Stimulated activated naive CD8-positive, alpha-beta T cell treated with anti-CD3 and anti-CD28 coated beads, Interleukin-15, Interleukin-2, amounts not matched to agents 100 U/mL and 50 U/mL, for 24 hours (primary cell): Measurements from ENCODE around the gene KANK2.

Experiments used
- ATAC-seq: fragments of 150-1000 bp; cut with Tn5 transposase; one replicate; pipeline ENCODE4 v1.10.0; 2021
- DNase-seq: peaks from one replicate; pipeline ENCODE4 v3.0.0; 2021

Gene KANK2

GRCh38 chr19:11225815-11226214 lies 28.5 kb upstream of the KANK2 start:
- ATAC-seq, result no peak
- no peak for DNase-seq

DNA sequence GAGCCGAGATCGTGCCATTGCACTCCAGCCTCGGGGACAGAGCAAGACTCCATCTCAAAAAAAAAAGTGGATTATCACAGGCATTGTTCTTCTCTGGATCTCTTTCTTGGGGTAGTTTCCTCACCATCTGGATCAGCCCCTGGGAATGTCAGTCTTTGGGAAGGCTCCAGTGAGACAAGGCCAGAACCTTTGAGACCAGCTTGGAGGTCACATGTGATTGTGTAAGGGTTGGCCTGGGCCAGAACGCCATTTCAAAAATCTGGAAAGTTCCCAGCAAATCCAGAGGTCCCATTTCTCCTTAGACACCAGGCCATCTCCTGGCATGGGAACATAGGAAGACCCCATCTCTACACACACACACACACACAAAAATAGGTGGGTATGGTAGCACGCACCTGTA lies 27.8 kb upstream of the KANK2 start:
- DNase-seq (no peak), ATAC-seq (no peak)

GRCh38 chr19:11224429-11224828 lies 27.1 kb upstream of the KANK2 start:
- ATAC-seq (no peak), DNase-seq (no peak)

DNA sequence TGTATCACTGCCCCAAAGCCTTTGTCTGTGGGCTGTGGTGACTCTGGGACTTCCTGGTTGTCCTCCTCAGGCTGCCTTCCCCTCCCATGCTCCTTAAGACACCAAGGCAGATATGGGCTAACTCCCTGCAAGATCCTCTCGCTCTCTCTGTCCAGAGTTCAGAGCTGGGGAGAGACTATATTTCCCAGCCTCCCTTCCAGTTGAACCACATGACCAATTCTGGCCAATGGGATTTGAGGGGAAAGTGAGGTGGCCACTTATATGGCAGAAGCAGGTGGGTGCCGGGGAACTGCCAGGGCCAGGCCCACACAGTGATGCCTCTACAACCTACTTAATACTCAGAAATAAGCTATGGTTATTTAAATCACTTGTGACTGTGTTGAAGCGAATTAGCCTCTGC lies 25.9 kb upstream of the KANK2 start:
- no peak for DNase-seq
- ATAC-seq, result no peak

GRCh38 chr19:11221082-11221598 lies 23.8 kb upstream of the KANK2 start:
- no peak for DNase-seq
- no peak for ATAC-seq

GRCh38 chr19:11214387-11214786 lies 17.0 kb upstream of the KANK2 start:
- DNase-seq (no peak), ATAC-seq (no peak)

GRCh38 chr19:11210656-11210928 lies 13.2 kb upstream of the KANK2 start:
- DNase-seq (no peak), ATAC-seq (no peak)

DNA sequence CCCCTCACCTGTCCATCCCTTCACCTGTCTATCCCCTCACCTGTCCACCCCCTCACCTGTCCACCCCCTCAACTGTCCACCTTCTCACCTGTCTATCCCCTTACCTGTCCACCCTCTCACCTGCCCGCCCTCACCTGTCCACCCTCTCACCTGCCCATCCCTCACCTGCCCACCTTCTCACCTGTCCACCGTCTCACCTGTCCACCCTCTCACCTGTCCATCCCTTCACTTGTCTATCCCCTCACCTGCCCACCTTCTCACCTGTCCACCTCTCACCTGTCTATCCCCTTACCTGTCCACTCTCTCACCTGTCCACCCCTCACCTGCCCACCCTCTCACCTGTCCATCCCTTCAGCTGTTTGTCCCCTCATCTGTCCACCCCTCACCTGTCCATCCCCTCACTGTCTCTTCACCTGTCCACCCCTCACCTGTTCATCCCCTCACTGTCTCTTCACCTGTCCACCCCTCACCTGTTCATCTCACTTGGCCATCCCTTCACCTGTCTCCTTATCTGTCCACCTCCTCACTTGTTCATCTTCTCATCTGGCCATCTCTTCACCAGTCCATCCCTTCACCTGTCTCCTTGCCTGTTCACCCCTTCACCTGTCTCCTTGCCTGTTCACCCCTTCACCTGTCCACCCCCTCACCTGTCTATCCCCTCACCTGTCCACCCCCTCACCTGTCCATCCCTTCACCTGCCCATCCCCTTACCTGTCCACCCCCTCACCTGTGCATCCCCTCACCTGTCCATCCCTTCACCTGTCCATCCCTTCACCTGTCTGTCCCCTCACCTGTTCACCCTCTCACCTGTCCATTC lies 12.7 kb upstream of the KANK2 start:
- no peak for DNase-seq
- ATAC-seq, result no peak

- DNase-seq, result no peak
- ATAC-seq, result no peak
Measured at GRCh38 chr19:11208561-11209471, 11.5 kb upstream of the KANK2 start.

DNA sequence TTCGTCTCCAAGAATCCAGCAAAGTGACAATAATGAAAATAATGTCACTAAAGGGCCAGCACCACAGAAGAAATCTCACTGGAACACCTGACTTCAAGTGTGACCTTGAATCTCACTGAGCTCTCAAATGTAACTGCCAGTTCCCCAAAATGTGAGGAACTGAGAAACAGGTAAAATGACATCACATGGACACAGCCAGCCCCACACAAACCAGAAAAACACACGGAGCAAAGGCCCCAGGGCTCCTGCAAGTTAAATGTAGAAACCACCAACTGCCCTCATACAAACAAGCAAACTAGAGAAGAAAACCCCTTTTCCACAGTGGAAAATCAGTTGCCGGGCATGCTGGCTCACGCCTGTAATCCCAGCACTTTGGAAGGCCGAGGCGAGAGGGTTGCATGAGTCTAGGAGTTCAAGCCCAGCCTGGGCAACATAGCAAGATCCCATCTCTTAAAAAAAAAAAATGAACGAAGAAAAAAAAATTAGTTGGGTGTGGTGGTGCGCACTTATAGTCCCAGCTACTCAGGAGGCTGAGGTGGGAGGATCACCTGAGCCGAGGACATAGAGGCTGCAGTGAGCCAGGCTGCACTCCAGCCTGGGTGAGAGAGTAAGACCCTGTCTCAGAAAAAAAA lies 8.7 kb upstream of the KANK2 start:
- DNase-seq, result no peak
- ATAC-seq, result no peak

GRCh38 chr19:11204943-11205349 lies 7.6 kb upstream of the KANK2 start:
- no peak for DNase-seq
- ATAC-seq, result no peak

DNA sequence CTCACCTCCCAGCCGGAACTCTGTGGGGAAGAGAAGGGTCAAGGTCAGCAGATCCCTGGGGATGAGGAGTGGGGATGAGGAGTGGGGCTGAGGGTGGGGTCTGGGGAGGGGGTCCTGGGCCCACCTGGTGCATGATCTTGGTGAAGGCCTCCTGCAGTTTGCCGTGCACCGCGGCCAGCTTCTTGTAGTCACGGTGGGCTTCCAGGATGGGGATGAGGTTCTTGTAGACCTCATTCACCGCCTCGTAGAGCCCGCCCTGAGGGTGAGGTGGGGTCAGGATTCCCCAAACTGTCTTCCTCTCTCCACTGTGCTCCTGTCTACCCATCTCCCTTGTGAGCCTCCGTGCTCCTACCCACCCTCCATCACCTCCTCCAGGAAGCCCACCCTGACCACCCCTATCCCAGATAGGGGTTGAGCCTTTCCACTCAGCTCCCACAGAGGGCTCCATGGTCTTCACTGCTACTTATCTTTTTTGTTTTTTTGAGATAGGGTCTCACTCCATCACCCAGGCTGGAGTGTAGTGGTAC lies 6.8 kb upstream of the KANK2 start:
- no peak for ATAC-seq
- DNase-seq, result no peak

GRCh38 chr19:11203194-11204075 lies 6.1 kb upstream of the KANK2 start:
- DNase-seq (peak; percentile 68), ATAC-seq (no peak)

GRCh38 chr19:11202488-11203193 lies 5.3 kb upstream of the KANK2 start:
- ATAC-seq (no peak), DNase-seq (no peak)

- ATAC-seq, result no peak
- no peak for DNase-seq
Measured at GRCh38 chr19:11201791-11202190, 4.4 kb upstream of the KANK2 start.

DNA sequence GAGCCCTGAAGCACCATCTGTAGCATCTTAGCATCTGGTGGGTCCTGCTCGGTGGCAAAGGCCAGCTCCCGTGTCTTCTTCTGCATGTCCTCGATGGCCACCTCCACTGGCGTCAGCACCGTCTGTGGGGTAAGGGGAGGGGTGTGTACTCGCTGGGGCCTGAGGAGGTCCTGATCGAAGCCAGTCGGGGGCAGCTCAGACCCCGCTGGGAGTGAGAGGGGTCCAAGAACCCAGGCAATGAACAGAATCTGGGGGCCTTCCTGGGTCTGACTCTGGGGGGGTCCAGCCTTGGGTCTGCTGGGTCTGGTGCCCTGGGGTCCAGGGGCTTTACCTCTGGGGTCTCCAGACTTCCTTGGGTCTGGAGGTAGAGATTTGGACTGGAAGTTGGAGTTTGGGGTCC lies 3.6 kb upstream of the KANK2 start:
- DNase-seq (no peak), ATAC-seq (no peak)

DNA sequence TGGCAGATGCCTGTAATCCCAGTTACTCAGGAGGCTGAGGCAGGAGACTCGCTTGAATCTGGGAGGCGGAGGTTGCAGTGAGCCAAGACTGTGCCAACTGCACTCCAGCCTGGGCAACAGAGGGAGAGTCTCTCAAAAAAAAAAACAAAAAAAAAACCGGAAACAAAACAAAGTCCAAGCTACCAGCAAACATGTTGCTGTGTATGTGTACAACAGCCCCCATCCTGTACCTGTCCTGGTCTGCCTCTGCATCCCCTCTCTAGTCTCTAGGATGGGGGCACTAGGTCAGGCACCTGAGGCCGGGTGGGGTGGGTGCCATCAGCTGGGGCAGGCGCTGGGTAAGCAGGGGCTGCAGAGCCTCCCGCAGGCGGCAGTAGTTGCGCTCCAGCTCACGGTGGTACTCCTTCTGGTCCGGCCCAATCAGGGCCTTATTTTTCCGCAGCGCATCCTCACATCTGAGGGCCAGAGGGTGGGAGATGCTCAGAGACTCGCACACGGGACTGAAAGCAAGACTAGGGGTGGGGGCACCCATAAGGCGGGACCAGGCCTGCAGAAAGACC lies 2.8 kb upstream of the KANK2 start:
- DNase-seq (no peak), ATAC-seq (no peak)

- DNase-seq, result no peak
- no peak for ATAC-seq
Measured at GRCh38 chr19:11199517-11199916, 2.2 kb upstream of the KANK2 start.

DNA sequence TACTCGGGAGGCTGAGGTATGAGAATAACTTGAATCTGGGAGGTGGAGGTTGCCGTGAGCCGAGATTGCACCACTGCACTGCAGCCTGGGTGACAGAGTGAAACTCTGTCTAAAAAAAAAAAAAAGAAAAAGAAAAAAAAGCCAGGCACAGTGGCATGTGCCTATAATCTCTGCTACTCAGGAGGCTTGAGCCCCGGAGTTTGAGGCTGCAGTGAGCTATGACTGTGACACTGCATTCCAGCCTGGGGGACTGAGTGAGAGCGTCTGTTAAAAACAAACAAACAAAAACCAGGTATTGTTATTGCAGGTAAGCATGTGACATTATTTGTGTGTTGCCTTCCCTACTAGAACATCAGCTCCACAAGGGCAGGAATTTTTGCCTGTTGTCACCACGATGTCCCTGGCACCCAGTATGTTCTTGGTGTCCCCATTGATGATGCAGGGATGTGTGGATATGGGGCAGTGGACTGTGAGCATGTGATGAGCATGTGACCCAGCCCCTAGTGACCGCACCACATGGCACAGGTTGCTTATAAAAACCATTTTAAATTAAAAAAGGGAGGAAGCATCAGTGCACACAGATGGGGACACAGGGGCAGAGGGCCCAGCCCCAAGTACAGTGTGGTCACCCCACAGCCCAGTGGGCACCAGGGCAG lies 1.6 kb upstream of the KANK2 start:
- no peak for DNase-seq
- ATAC-seq, result no peak

DNA sequence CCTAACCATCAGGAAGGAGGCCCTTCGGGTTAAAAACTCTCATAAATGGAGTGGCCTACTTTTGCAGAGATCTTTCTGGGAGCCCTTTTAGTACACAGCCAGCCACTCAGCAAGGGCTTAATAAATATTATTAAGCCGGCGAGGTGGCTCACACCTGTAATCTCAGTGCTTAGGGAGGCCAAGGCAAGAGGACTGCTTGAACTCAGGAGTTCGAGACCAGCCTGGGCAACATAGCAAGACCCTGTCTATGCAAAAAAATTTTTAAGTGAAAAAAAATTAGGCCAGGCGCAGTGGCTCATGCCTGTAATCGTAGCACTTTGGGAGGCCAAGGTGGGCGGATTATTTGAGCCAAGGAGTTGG lies 810 bp upstream of the KANK2 start:
- ATAC-seq, result no peak

More for the DNA sequence above, 810 bp upstream of the KANK2 start:
- DNase-seq, result no peak
